HG02885 (cell line): ENCODE results near the gene GOSR1.
"Not testable (repeated sequence)": the region's sequence is repeated elsewhere in the genome, so short reads cannot be mapped to it uniquely, and the experiment has no call there.

Experiments used
- ATAC-seq: cut with Tn5 transposase; IDR thresholded peaks from one replicate; pipeline ENCODE4 v1.9.1; 2021; ENCODE audit warnings: mild to moderate bottlenecking; ENCODE audit not compliant: unreplicated experiment, poor library complexity

GOSR1 gene

DNA sequence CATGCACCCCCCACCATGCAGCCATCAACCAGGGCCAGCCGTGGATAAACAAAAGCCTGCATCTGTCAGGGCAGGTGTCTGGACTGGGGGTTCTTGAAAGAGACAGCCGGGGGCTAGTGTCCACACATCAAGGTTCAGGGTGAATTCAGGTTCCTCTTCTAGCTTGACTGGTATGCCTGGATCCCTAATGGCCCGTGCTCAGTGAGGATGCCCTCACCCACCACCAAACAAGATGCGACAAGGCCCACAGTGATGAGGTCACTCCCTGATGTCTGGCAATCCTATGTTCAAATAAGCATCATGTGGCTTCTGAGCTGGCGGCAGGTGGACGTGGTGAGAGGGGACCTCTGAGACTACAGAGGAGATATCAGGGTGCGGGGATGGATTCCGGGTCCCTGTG is 64.6 kb downstream of the GOSR1 start:
- no peak for ATAC-seq

DNA sequence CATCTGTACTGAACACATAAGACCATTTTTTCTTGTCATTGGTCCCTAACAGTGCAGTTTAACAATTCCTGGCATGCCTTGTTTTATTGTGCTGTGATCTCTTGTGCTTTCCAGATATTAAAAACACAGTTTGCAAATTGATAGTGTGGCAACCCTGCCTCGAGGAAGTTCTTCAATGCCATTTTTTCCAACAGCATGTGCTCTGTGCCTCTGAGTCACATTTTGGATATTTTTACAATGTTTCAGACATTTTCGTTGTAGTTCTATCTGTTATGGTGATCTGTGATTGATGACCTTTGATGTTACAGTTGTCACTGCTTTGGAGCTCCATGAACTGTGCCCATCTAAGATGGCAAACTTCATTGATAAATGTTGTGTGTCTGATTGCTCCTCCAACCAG is 66.2 kb downstream of the GOSR1 start:
- ATAC-seq = no peak

DNA sequence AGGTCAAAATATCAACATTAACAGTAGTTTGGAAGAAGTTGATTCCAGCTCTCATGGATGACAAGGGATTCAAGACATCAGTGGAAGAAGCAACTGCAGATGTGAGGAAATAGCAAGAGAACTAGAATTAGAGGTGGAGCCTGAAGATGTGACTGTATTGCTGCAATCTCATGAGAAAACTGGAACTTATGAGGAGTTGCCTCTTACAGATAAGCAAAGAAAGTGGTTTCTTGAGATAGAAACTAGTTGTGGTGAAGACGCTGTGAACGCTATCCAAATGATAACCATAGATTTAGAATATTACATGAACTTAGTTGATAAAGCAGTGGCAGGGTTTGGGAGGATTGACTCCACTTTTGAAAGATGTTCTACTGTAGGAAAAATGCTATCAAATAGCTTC is 67.8 kb downstream of the GOSR1 start:
- no peak for ATAC-seq

DNA sequence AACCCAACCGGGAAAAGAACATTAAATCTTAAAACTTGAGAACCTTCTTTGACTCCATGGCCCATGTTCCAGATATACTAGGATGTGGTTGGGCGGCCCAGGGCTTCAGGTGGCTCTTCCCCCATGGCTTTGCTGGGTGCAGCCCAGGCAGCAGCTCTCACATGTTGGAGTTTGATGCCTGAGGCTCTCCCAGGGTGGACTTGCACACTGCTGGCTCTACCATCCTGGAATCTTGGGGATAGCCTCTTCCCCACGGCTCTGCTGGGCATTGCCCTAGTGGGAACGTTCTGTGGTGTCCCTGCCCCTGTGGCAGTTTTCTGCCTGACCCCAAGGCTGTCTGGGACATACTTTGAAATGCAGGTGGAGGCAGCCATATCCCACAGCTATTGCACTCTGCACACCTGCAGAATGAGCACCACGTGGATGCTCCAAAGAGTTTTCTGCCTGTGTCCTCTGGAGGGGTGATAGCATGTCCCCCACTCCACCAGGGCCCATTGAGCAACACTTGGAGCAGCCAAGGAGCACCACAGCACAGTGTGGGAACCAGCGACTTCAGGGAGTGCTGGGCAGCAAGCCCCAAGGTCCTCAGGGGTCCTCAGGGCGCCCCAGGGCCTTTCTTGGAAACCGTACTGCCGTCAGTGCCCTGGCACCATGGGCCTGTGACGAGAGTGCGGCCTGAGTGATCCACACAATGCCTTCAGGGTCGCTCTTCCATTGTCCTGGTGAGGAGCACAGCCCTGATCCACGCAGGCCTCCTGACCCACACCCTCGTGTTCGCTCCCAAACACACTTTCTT is 70.8 kb downstream of the GOSR1 start:
- no peak for ATAC-seq

DNA sequence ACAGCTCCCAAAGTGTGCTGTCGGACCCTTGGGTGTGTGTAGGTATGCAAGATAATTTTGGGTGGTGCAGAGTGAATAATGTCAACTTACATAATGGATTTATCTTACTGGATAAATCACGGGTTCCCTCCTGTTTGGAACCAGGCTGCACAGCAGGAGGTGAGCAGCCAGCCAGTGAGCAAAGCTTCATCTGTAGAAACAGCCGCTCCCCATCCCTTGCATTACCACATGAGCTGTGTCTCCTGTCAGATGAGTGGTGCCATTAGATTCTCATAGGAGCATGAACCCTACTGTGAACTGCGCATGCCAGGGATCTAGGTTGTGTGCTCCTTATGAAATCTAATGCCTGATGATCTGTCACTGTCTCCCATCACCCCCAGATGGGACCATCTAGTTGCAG is 72.0 kb downstream of the GOSR1 start:
- not testable (repeated sequence) for ATAC-seq

DNA sequence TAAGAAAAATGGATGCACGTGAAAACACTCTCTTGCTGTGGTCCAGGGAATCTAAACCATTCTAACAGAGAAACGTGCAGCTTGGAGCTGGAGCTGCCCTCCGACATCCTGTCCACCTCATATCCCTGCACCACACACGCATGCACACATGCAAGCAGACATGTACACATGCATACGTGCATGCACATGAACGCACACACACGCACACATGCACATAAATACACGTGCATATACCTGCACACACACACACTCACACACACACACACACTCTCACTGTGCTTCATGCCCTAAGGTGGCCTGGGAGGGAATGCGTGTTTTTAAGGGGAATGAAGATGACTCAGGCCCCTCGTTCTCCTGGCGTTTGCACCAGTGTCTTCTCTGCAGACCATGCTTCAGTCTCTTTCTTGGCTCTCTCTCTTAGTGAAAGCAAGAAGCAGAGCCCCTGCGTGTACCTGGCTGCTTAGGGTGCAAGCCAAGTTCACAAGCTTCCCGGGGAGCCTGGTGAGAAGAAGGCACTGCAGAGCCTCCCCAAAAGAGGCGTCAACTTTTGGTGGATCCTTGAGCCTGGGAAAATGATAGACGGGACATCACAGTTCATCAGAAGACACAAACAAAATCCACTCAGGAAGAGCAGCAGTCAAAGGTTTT is 72.8 kb downstream of the GOSR1 start:
- ATAC-seq = no peak

DNA sequence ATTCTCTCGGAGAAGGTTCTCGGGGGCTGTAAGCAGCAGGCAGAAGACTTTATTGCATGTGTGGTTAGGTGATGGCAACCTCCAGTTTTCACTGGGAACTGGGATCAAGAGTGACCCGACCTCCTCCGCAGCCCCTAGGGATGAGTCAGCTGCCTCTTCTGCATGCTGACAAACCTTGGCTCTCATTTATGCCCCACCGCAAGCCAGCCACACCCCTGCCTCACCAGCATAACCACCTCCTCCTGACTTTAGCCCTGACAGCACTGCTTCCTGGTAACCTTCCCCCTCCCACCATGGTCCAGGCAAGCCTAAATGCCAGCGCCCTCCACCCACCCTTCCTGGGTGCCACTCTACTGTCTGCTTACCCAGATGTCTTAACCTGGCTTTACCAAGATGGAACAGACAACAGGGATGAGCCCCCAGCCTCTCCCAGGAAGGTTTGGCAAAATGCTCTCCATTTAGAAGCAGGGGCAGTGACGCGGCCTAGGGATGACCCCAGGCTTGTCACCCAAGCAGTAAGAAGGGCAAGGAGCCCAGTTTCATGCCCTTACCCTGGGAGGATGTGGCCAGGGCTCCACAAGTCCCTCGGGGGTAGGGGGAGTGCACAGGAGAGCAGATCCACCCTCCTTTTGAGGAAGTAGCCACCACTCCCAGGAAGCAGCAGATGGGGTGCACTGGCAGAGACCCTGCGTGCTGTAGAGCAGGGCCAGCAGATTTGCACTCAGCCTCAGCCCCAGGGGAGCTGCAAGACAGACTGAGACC is 73.5 kb downstream of the GOSR1 start:
- ATAC-seq = no peak

DNA sequence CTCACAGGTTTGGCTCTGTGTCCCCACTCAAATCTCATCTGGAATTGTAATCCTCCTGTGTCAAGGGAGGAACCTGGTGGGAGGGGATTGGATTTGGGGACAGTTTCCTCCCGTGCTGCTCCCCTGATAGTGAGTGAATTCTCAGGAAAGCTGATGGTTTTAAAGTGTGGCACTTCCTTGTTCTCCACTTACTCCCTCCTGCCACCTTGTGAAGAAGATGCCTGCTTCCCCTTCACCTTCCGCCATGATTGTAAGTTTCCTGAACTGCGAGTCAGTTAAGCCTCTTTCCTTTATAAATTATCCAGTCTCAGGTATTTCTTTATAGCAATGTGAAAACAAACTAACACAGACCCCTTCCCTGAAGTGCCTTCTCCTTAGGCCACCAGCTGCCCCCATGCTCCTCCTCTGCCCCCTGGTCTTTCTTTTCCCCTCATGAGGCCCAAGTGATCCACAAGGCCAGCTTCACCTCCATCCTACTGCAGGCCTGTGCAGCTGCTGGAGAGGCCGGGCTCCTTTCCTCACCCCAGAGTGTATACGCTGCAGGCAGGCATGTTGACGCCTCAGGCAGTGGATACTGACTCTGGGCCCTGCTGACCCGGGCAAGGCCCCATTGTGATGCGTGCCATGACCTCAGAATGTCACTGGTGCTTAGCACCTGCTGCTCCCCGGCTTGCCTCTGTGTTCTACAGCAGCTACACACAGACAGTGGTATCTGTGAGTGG is 74.2 kb downstream of the GOSR1 start:
- ATAC-seq = not testable (repeated sequence)

DNA sequence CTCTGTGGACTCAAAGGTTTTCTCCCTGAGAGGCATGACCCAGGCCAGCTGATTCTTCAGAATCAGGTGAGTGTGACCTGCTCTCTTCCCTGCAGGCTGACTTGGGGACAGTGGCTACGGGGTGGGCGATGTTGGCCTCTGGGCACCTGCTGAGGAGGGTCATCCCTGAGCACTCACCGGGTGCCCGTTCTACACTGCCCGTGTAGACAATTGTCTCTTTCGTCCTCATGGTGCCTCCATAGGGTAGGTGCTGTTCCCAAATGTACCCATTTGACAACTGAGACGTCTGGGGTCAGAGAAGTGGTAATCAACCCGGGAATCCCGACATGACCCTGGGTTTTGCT is 74.8 kb downstream of the GOSR1 start:
- ATAC-seq = no peak

DNA sequence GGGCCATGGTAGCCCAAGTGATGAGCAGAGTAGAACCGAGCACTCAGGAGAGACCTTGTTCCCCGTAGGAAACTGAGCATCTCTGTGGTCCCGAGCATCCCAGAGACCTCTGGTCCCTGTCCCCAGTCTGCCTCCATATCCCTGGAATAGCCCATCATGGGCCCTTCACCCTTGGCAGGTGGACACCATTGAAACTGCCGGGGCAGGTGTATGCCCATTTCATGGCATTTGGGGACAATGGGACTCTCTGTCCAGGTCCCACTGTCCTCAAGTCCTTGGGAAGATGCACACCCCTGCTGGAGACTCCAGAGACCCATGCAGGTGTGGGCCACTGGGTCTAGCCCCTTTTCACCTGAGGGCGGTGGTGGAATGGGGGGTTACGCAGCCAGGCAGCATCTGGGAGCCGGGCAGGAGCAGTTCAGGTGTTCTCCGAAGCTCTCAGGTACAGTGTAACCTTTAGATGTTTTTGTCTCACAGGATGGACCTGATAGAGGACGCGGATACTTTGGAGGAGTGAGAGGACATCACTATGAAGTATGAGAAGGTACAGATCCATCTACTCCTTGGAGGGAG is 75.9 kb downstream of the GOSR1 start:
- ATAC-seq = no peak

DNA sequence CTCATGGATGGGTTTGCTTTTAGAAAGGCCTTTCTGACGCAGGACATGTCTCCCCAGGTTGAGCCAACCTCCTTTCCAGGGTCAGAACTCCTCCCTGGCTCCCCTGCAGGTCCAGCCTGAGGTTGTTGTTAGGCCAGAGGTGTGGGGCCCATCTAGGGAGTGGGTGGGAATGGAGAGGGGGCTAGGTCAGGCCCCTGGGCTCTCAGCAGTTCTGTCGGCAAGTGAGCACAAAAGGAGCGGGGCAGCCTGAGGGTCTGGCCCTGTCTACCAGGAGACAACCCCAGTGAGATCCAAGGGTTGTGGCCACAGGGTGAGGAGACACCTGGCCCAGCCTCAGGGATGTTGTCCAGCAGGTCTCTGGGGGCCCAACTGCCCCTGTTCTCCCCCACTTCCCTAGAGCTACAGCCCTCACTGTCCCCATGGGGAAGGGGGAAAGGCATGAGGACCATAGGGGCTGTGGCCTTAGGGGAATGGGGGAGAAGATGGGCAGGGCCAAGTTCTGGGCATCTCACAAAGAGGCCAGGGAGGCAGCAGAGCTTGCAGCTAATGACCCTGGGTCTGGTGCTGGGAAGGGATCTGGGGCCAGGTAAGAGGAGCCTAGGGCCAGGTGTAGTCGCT is 76.7 kb downstream of the GOSR1 start:
- ATAC-seq = not testable (repeated sequence)

DNA sequence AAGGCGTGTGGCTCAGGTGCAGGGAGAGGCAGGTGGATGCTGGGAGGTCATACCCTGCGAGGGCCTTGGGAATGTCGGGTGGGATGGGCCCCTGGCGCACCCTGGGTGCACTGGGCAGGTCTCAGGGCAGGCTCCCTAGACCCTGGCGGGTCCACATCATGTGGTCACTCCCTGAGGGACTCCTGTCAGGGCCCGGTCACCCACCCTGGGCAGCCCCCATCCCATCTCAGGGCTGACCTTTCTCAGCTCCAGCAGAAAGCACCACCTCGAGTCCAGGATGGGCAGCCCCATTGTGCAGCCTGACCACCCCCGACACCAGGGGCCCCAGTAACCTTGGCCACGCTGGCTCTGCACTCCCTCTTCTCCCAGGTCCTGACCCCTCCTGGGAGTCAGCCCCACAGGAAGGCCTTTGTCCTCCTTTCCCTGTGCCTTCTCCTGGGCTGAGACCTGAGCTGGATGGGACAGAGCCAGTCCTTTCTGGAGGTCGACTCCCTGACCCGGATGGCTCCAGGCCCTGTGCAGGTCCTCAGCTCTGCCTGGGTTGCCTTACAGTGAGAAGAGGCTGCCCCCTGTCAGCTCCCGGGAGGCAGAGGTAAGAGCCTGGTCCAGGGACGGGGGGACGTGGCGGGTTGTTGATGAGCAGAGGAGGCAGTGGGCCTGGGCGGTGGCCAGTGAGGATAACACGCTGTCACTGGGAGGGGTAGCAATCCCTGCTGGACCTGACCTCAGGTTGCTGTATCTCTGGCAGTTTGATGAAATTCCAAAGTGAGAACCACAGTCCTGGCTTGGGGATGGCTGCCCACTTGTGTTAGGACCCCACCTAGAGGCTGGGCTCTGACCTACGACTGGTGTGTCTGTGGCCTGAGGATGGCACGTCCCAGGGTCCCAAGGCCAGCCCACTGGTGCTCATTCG is 77.9 kb downstream of the GOSR1 start:
- no peak for ATAC-seq

DNA sequence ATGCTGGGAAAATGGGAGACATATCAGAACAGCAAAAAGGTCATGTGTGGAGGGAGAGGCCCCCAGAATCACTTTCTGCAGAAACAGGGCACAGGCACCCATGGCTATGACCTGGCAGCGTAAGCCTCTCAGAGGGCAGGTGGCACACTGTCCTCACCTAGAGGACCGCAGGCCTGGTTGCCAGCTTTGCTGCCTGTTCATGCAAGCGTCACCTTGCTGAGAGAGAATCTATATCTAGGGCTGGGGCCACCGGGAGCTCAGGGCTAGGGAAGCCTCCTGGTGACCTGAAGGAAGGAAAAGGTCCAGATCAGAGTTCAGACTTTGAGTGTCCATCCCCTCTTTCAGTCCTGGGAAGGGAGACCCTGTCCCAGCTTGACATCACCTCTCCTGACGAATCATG is 78.7 kb downstream of the GOSR1 start:
- no peak for ATAC-seq

DNA sequence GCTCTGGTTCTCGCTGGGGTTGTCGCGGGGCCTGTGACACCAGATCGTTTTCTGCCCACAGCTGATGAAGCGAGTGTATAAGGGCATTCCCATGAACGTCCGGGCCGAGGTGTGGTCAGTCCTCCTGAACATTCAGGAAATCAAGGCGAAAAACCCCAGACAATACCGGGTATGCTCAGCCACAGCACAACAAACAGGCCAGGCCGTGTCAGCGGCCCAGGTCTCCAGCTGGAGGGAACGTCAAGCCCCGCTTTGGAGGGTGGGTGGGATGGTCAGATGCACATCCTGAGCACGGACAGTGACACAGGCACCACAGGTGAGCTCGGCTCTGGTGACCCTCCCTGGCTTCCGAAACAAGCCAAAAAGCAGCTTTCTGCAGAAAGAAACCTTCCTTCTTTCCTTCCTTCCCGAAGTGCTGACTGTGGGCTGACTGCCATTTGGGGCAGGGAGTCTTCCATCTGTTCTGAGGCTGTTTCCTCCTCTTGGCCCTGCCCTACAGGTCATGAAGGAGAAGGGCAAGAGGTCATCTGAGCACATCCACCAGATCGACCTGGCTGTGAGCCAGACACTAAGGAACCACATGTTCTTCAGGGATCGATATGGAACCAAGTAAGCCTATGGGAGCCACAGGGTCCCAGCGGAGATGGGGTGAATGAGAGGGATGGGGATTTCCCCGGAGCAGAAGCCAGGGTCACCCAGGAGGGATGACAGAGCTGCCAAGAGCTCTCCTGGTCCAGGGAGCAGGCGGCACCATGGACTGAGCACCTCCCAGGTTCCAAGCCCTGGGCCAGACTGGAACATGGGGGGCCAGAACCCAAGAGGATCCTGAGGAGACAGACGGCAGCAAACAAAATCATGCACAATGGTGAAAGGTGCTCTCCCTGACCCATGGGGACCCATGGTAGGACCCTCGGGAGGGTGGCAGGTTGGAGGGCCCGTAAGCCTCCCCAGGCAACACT is 79.4 kb downstream of the GOSR1 start:
- ATAC-seq = no peak

DNA sequence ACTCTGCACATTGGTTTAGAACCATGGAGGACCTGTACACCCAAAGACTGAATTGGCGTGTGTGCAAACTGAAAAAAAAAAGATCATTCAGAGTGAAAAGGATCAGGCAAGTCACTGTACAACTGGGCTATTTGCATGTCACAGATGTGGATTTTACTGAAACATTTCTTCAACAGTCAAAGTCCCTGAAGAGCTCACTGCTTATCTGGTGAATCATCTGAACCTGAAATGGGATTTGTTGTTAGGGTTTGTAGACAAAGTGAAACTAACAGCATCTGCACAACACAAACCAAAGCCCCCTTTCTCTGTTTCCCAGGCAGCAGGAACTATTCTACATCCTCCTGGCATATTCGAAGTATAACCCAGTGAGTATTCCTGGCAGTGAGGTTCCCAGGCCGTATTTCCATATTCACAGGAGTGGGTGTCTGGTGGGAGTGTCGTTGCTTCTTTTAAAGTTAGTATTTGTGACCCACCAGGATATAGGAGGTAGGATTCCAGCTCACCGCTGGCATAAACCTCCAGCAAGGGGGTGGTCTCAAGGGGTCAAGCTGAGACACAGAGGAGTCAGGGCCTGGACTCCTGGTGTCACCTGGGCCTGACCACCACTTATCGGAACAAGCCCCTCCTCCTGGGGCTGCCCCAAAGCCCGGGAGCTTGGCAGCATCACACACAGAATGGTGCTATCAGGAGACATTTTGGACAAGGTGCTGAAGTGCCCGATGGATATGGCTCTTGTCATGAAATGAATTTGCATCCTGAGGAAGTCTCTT is 80.9 kb downstream of the GOSR1 start:
- ATAC-seq = no peak

DNA sequence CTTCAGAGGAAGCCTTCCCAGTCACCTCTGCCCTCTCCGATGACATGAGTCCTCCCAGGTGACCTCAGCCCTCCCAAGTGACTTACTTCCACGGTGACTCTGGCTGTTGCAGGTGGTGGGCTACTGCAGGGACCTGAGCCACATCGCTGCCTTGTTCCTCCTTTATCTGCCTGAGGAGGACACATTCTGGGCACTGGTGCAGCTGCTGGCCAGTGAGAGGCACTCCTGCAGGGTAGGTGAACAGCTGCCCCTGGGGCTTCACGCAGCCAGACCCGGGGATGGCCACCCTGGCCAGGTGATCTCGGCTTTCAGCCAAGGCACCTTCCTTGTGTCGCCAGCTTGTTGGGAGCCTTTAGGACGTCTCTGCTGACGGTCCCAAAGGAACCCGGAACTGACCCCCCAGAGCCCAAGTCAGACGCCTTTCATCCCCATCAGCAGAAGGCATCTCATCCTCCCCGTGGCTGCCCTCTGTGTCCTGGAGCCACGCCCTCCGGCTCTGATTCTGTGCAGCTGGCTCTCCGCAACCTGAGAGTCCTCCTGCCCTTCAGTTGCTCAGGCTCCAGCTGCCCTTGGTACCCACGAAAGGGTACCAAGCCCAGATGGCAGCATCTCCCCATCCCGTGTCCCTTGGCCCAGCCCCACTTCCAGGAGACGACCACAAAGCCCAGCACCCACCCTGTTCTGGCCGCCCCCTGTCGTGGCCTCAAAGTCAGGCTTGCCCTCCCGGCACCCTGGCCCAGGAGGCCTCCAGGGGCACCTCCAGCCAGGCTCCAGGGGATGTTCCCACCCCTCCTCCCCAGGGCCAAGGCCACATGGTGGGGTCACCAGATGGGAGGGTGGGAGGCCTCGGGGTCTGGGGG is 81.7 kb downstream of the GOSR1 start:
- ATAC-seq = no peak
